ENCODE data around the gene ZDHHC11.

DNA sequence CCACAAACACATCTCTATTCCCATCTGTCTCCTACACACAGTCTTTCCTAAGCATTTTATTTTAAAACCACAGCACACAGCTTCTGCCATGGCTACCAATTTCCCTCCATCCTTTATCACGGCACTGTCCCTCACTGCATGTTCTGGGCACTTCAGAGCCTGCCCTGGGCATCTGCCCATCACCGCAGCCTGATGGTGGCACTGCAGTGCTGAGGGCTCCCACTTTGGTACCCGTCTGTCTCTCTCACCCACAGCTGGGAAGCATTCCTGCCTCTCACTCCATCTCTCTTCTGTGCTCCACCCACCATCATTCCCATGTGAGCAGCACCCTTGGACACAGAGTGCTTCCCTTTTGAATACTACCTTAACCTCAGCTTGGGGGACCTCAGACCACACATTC is 31.7 kb downstream of the ZDHHC11 start:
- TF ChIP-seq CTCF (IDR thresholded peaks at IDR 0.05) = no peak
- no peak for TF ChIP-seq POLR2A (IDR thresholded peaks at IDR 0.05)
